Fibroblast of lung (primary cell): Measurements from ENCODE around the gene TPI1. TPM values are rescaled to one million over a fixed set of nuclear protein-coding genes. Genes with fewer than 3 reads are reported as not detected.
A peak's percentile ranks its signal among the peaks of the same experiment; 100 is the strongest.

ENCODE experiments used
- DNase-seq, 2 donors: peaks; one replicate each; pipeline versions ENCODE4 v3.0.0 to v3.0.0-alpha.2; 2010; ENCODE audit warnings: low read depth in 2 of 2
- H2AFZ ChIP-seq: 2 replicates; pipeline ENCODE4 v1.5.1; 2012; ENCODE audit warnings: low read length, control low read depth, inconsistent platforms
- H3K27ac ChIP-seq: 2 replicates; pipeline ENCODE4 v1.5.1; 2011; ENCODE audit warnings: low read length, control low read depth; ENCODE audit not compliant: insufficient read depth
- H3K27me3 ChIP-seq: 2 replicates; pipeline ENCODE4 v1.5.1; 2011; ENCODE audit warnings: mild to moderate bottlenecking, low read length; ENCODE audit not compliant: control insufficient read depth, insufficient read depth
- H3K36me3 ChIP-seq: 2 replicates; pipeline ENCODE4 v1.5.1; 2011; ENCODE audit warnings: low read length; ENCODE audit not compliant: control insufficient read depth, insufficient read depth
- H3K4me1 ChIP-seq: 2 replicates; pipeline ENCODE4 v1.5.1; 2011; ENCODE audit warnings: low read length; ENCODE audit not compliant: control insufficient read depth, insufficient read depth; ENCODE audit errors: extremely low read depth
- H3K4me2 ChIP-seq: 2 replicates; pipeline ENCODE4 v1.5.1; 2011; ENCODE audit warnings: low read length, control low read depth; ENCODE audit not compliant: insufficient read depth; ENCODE audit errors: extremely low read depth
- H3K4me3 ChIP-seq, 4 experiments: fragments of 200-600 bp in 1 of 4; sonication (generic) in 1 of 4; replicated peaks in 1 of 4; 2 replicates each; pipeline ENCODE4 v1.5.1; 2011 to 2016; ENCODE audit warnings: low read length in 4 of 4, low read depth in 3 of 4, mild to moderate bottlenecking in 3 of 4, control low read depth in 2 of 4, inconsistent platforms in 1 of 4, mixed read lengths in 1 of 4; ENCODE audit not compliant: insufficient read depth in 1 of 4; ENCODE audit errors: control extremely low read depth in 1 of 4
- H3K79me2 ChIP-seq: 2 replicates; pipeline ENCODE4 v1.5.1; 2012; ENCODE audit warnings: mild to moderate bottlenecking, low read length, inconsistent platforms; ENCODE audit not compliant: control insufficient read depth, insufficient read depth
- H3K9ac ChIP-seq: 2 replicates; pipeline ENCODE4 v1.5.1; 2011; ENCODE audit warnings: mild to moderate bottlenecking, low read length, control low read depth; ENCODE audit not compliant: insufficient read depth
- H3K9me3 ChIP-seq: 2 replicates; pipeline ENCODE4 v1.5.1; 2012; ENCODE audit warnings: low read depth, low read length; ENCODE audit not compliant: control insufficient read depth, insufficient read depth
- H4K20me1 ChIP-seq: 2 replicates; pipeline ENCODE4 v1.5.1; 2011; ENCODE audit warnings: low read length; ENCODE audit not compliant: control insufficient read depth, insufficient read depth; ENCODE audit errors: extremely low read depth
- EZH2 ChIP-seq: IDR thresholded peaks from 2 replicates; pipeline ENCODE4 v1.5.1; 2012; ENCODE audit warnings: low read length, control low read depth, mild to moderate bottlenecking; ENCODE audit errors: missing control alignments
- polyA plus RNA-seq, 2 donors: library from polyadenylated mRNA; depleted of rRNA in 1 of 2; stranded (reverse) in 1 of 2; unstranded in 1 of 2; fragments of >200 nt; gene quantifications; 2 replicates each; pipeline ENCODE4 v1.2.1, GENCODE V29; 2011 to 2012; ENCODE audit warnings: missing spikeins in 1 of 2
- total RNA-seq: library from RNA; depleted of rRNA; stranded (reverse); fragments of >200 nt; gene quantifications from 2 replicates; pipeline ENCODE4 v1.2.1, GENCODE V29; 2014
- TF ChIP-seq, protein P1 (sequence below), 2 donors: IDR thresholded peaks in 1 of 2; conservative IDR thresholded peaks in 1 of 2; 1 replicate in 1 of 2; 2 replicates in 1 of 2; pipeline ENCODE4 v1.5.1; 2011 to 2012; ENCODE audit warnings: low read length in 2 of 2, control low read depth in 1 of 2, inconsistent platforms in 1 of 2, low read depth in 1 of 2, mild to moderate bottlenecking in 1 of 2

TPI1 gene
- total and polyA plus RNA-seq, 2 donors (not counting 1 experiment from before 2014, with no cell fraction given) = 934 to 1,654 TPM

DNA sequence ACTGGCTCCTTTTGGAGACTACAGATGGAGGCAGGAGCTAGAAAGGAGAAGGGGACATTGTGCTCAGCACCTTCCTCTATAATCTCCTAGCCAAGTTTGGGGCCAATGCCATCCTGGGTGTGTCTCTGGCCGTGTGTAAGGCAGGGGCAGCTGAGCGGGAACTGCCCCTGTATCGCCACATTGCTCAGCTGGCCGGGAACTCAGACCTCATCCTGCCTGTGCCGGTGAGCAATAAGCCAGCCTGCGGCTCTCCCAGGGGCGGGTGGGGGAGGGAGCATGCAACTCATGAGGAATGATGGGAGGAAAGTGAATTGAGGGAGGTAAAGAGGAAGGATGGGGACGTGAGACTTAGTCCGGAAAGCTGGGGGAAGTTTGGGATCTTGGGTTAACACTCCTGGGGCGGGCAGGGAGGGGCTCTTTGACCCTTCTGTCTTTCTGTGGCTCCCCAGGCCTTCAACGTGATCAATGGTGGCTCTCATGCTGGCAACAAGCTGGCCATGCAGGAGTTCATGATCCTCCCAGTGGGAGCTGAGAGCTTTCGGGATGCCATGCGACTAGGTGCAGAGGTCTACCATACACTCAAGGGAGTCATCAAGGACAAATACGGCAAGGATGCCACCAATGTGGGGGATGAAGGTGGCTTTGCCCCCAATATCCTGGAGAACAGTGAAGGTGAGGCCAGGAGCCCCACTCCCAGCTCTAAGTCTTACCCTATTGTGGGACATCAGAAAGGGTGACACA is 50.3 kb downstream of the TPI1 start:
- Histone ChIP-seq H3K27me3 (no peaks in the 10 kb centered on the region), H3K4me1 (peaks cover 2% of the 10 kb centered on the region), H3K36me3 (peaks cover 20% of the 10 kb centered on the region), H3K9ac (no peak overlapping the region), H4K20me1 (no peaks in the 10 kb centered on the region), H3K4me3 (no peak overlapping the region), H2AFZ (no peak overlapping the region), H3K9me3 (no peaks in the 10 kb centered on the region), H3K4me2 (no peak overlapping the region), H3K27ac (no peak overlapping the region), H3K79me2 (peaks cover 3% of the 10 kb centered on the region)
- DNase-seq = peak in 1 of 2 donors; percentile 79
- no peak for TF ChIP-seq EZH2
- TF ChIP-seq, protein P1, sequence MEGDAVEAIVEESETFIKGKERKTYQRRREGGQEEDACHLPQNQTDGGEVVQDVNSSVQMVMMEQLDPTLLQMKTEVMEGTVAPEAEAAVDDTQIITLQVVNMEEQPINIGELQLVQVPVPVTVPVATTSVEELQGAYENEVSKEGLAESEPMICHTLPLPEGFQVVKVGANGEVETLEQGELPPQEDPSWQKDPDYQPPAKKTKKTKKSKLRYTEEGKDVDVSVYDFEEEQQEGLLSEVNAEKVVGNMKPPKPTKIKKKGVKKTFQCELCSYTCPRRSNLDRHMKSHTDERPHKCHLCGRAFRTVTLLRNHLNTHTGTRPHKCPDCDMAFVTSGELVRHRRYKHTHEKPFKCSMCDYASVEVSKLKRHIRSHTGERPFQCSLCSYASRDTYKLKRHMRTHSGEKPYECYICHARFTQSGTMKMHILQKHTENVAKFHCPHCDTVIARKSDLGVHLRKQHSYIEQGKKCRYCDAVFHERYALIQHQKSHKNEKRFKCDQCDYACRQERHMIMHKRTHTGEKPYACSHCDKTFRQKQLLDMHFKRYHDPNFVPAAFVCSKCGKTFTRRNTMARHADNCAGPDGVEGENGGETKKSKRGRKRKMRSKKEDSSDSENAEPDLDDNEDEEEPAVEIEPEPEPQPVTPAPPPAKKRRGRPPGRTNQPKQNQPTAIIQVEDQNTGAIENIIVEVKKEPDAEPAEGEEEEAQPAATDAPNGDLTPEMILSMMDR (conservative IDR thresholded peaks at IDR 0.05 in 1 of 2, IDR thresholded peaks at IDR 0.05 in 1 of 2; ENCODE audit: low read depth in 1 of 2, low read length in 2 of 2) = no peak

DNA sequence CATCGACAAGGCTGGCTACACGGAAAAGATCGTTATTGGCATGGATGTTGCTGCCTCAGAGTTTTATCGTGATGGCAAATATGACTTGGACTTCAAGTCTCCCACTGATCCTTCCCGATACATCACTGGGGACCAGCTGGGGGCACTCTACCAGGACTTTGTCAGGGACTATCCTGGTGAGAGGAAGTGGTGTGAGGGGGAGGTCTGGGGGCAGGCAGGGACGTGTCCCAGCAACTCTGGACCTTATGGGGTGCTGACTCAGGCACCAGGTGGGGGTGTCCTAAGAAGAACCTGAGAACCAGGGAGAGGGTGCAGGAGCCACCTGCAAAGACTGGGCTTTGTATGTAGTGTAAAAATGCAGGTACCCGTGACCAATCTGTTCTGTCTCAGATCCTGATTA is 52.3 kb downstream of the TPI1 start:
- peaks cover 5% of the 10 kb centered on the region for H3K4me1 ChIP-seq
- H3K4me3 ChIP-seq = no peak overlapping the region
- TF ChIP-seq, protein P1 (conservative IDR thresholded peaks at IDR 0.05 in 1 of 2, IDR thresholded peaks at IDR 0.05 in 1 of 2; ENCODE audit: low read depth in 1 of 2, low read length in 2 of 2) = no peak
- TF ChIP-seq EZH2 = no peak
- no peaks in the 10 kb centered on the region for H3K27me3 ChIP-seq
- no peak overlapping the region for H3K27ac ChIP-seq
- DNase-seq = no peak
- H3K4me2 ChIP-seq = no peak overlapping the region
- H4K20me1 ChIP-seq = no peaks in the 10 kb centered on the region
- H3K36me3 ChIP-seq = peaks cover 22% of the 10 kb centered on the region
- no peak overlapping the region for H3K9ac ChIP-seq
- no peak overlapping the region for H2AFZ ChIP-seq
- H3K9me3 ChIP-seq = no peaks in the 10 kb centered on the region
- peaks cover 3% of the 10 kb centered on the region for H3K79me2 ChIP-seq

Other genes with a start within 250 kb of the TPI1 start
- not detected in 2 replicates for gene LPAR5, start 231.6 kb upstream of the TPI1 start, total RNA-seq
- gene LPAR5, start 231.6 kb upstream of the TPI1 start, polyA plus RNA-seq = 0.02 and 0.07 TPM in 2 replicates
- gene ACRBP, start 220.1 kb upstream of the TPI1 start, total RNA-seq = under 0.01 and 0.33 TPM in 2 replicates
- 0.50 and 0.72 TPM in 2 replicates for gene ACRBP, start 220.1 kb upstream of the TPI1 start, polyA plus RNA-seq
- 30.3 and 36.0 TPM in 2 replicates for gene ING4, start 204.4 kb upstream of the TPI1 start, total RNA-seq
- 31.1 and 47.1 TPM in 2 replicates for gene ING4, start 204.4 kb upstream of the TPI1 start, polyA plus RNA-seq
- gene ZNF384, start 178.2 kb upstream of the TPI1 start, total RNA-seq = 9.8 and 12.2 TPM in 2 replicates
- gene ZNF384, start 178.2 kb upstream of the TPI1 start, polyA plus RNA-seq = 34.8 and 49.6 TPM in 2 replicates
- gene PIANP, start 166.7 kb upstream of the TPI1 start, total RNA-seq = under 0.01 and 0.17 TPM in 2 replicates
- 0.49 and 0.87 TPM in 2 replicates for gene PIANP, start 166.7 kb upstream of the TPI1 start, polyA plus RNA-seq
- gene COPS7A, start 143.5 kb upstream of the TPI1 start, total RNA-seq = 67.0 and 79.1 TPM in 2 replicates
- 114 and 138 TPM in 2 replicates for gene COPS7A, start 143.5 kb upstream of the TPI1 start, polyA plus RNA-seq
- 88.6 and 106 TPM in 2 replicates for gene MLF2, start 114.4 kb upstream of the TPI1 start, total RNA-seq
- 287 and 289 TPM in 2 replicates for gene MLF2, start 114.4 kb upstream of the TPI1 start, polyA plus RNA-seq
- gene PTMS, start 101.2 kb upstream of the TPI1 start, total RNA-seq = 29.5 and 63.6 TPM in 2 replicates
- gene PTMS, start 101.2 kb upstream of the TPI1 start, polyA plus RNA-seq = 269 and 312 TPM in 2 replicates
- 0.17 and 0.26 TPM in 2 replicates for gene LAG3, start 95.0 kb upstream of the TPI1 start, total RNA-seq
- gene LAG3, start 95.0 kb upstream of the TPI1 start, polyA plus RNA-seq = 0.09 and 0.17 TPM in 2 replicates
- gene CD4, start 78.0 kb upstream of the TPI1 start, total RNA-seq = 14.4 and 27.2 TPM in 2 replicates
- 50.8 and 152 TPM in 2 replicates for gene CD4, start 78.0 kb upstream of the TPI1 start, polyA plus RNA-seq
- 11.1 and 11.8 TPM in 2 replicates for gene GPR162, start 45.7 kb upstream of the TPI1 start, total RNA-seq
- 3.3 and 5.6 TPM in 2 replicates for gene GPR162, start 45.7 kb upstream of the TPI1 start, polyA plus RNA-seq
- gene P3H3, start 39.1 kb upstream of the TPI1 start, total RNA-seq = 72.4 and 96.3 TPM in 2 replicates
- gene P3H3, start 39.1 kb upstream of the TPI1 start, polyA plus RNA-seq = 39.8 and 44.0 TPM in 2 replicates
- gene GNB3, start 26.6 kb upstream of the TPI1 start, total RNA-seq = 1.3 and 1.7 TPM in 2 replicates
- 2.7 and 3.7 TPM in 2 replicates for gene GNB3, start 26.6 kb upstream of the TPI1 start, polyA plus RNA-seq
- 1.5 and 9.1 TPM in 2 replicates for gene CDCA3, start 16.2 kb upstream of the TPI1 start, total RNA-seq
- 9.4 and 56.9 TPM in 2 replicates for gene CDCA3, start 16.2 kb upstream of the TPI1 start, polyA plus RNA-seq
- 53.4 and 69.9 TPM in 2 replicates for gene USP5, start 15.4 kb upstream of the TPI1 start, total RNA-seq
- gene USP5, start 15.4 kb upstream of the TPI1 start, polyA plus RNA-seq = 42.2 and 66.3 TPM in 2 replicates
- 12.7 and 12.8 TPM in 2 replicates for gene SPSB2, start 5.8 kb downstream of the TPI1 start, total RNA-seq
- 1.8 and 2.5 TPM in 2 replicates for gene SPSB2, start 5.8 kb downstream of the TPI1 start, polyA plus RNA-seq
- gene LRRC23, start 37.3 kb downstream of the TPI1 start, total RNA-seq = 9.6 and 14.9 TPM in 2 replicates
- gene LRRC23, start 37.3 kb downstream of the TPI1 start, polyA plus RNA-seq = 5.6 and 6.4 TPM in 2 replicates
- gene ENO2, start 47.0 kb downstream of the TPI1 start, total RNA-seq = 20.3 TPM in 2 replicates
- 29.4 and 43.0 TPM in 2 replicates for gene ENO2, start 47.0 kb downstream of the TPI1 start, polyA plus RNA-seq
- gene ATN1, start 60.4 kb downstream of the TPI1 start, total RNA-seq = 8.2 and 21.5 TPM in 2 replicates
- gene ATN1, start 60.4 kb downstream of the TPI1 start, polyA plus RNA-seq = 9.4 and 14.5 TPM in 2 replicates
- not detected in 2 replicates for gene RNU7-1, start 76.3 kb downstream of the TPI1 start, total RNA-seq
- gene RNU7-1, start 76.3 kb downstream of the TPI1 start, polyA plus RNA-seq = not detected in 2 replicates
- 107 and 177 TPM in 2 replicates for gene C12orf57, start 76.5 kb downstream of the TPI1 start, total RNA-seq
- gene C12orf57, start 76.5 kb downstream of the TPI1 start, polyA plus RNA-seq = 172 and 220 TPM in 2 replicates
- gene PTPN6, start 83.8 kb downstream of the TPI1 start, total RNA-seq = 0.26 TPM in 1 of 2 replicates, not detected in the other
- 0.06 TPM in 1 of 2 replicates, not detected in the other for gene PTPN6, start 83.8 kb downstream of the TPI1 start, polyA plus RNA-seq
- 112 and 169 TPM in 2 replicates for gene PHB2, start 103.1 kb downstream of the TPI1 start, total RNA-seq
- gene PHB2, start 103.1 kb downstream of the TPI1 start, polyA plus RNA-seq = 193 and 266 TPM in 2 replicates
- 27.4 and 31.6 TPM in 2 replicates for gene EMG1, start 103.4 kb downstream of the TPI1 start, total RNA-seq
- 33.4 and 46.4 TPM in 2 replicates for gene EMG1, start 103.4 kb downstream of the TPI1 start, polyA plus RNA-seq
- gene LPCAT3, start 150.9 kb downstream of the TPI1 start, total RNA-seq = 10.0 and 11.4 TPM in 2 replicates
- gene LPCAT3, start 150.9 kb downstream of the TPI1 start, polyA plus RNA-seq = 48.5 and 54.0 TPM in 2 replicates
- gene C1S, start 193.2 kb downstream of the TPI1 start, total RNA-seq = 997 and 1,549 TPM in 2 replicates
- gene C1S, start 193.2 kb downstream of the TPI1 start, polyA plus RNA-seq = 265 and 507 TPM in 2 replicates
- gene C1R, start 224.9 kb downstream of the TPI1 start, total RNA-seq = 407 and 650 TPM in 2 replicates
- gene C1R, start 224.9 kb downstream of the TPI1 start, polyA plus RNA-seq = 284 and 617 TPM in 2 replicates
- 34.4 and 64.9 TPM in 2 replicates for gene C1RL, start 241.7 kb downstream of the TPI1 start, total RNA-seq
- gene C1RL, start 241.7 kb downstream of the TPI1 start, polyA plus RNA-seq = 26.8 and 46.2 TPM in 2 replicates